Measurements from ENCODE around the gene LILRA1. TPM values are rescaled to one million over a fixed set of nuclear protein-coding genes. Genes with fewer than 3 reads are reported as not detected.
A peak's percentile ranks its signal among the peaks of the same experiment; 100 is the strongest.
"Not testable (repeated sequence)": the region's sequence is repeated elsewhere in the genome, so short reads cannot be mapped to it uniquely, and the experiment has no call there.

The LILRA1 gene
- total RNA-seq, 4 donors from 2014 or later = 0.23 to 2.0 (median 0.47) TPM

DNA sequence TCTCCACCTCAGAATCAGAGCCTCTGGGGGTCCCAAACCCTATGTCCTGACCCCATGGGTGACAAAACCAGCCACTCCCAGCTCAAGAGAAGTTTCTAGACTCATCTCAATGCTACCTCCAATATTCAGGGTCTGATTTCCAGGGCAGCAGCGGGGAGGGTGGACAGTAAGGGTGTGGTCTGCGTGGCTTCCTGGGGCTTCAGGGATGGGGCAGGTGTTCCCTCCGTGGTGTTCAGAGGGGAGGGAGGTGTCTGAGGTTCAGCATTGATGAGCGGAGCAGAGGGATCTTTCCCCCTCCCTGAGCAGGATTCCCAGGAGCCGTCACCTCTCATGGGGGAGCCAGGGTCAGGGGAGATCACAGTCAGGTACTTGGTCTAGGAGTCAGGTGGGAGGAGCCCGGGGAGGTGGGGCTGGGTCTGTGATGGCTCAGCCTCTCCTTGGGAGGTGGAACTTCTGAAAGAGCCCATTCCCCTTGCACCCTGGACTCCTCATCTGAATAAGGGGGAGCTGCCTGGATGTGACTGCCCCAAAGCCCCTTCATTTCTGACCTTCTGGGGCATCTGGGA lies 16.9 kb upstream of the LILRA1 start:
- Histone ChIP-seq H3K27me3 (peaks cover 0 to 40% (median 0%) of the 10 kb centered on the region in 4 donors), H3K36me3 (no peaks in the 10 kb centered on the region), H3K9me3 (no peaks in the 10 kb centered on the region), H3K27ac (replicated peaks in 1 of 4) (no peak overlapping the region), H3K4me3 (no peak overlapping the region), H3K4me1 (no peaks in the 10 kb centered on the region)
- DNase-seq (ENCODE audit: extremely low spot score) = peak; percentile 91
- 66% methylated on average over 6 of the region's 6 CpGs for WGBS
- TF ChIP-seq POLR2AphosphoS5 (IDR thresholded peaks at IDR 0.05) = no peak
- TF ChIP-seq, protein P1, sequence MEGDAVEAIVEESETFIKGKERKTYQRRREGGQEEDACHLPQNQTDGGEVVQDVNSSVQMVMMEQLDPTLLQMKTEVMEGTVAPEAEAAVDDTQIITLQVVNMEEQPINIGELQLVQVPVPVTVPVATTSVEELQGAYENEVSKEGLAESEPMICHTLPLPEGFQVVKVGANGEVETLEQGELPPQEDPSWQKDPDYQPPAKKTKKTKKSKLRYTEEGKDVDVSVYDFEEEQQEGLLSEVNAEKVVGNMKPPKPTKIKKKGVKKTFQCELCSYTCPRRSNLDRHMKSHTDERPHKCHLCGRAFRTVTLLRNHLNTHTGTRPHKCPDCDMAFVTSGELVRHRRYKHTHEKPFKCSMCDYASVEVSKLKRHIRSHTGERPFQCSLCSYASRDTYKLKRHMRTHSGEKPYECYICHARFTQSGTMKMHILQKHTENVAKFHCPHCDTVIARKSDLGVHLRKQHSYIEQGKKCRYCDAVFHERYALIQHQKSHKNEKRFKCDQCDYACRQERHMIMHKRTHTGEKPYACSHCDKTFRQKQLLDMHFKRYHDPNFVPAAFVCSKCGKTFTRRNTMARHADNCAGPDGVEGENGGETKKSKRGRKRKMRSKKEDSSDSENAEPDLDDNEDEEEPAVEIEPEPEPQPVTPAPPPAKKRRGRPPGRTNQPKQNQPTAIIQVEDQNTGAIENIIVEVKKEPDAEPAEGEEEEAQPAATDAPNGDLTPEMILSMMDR (IDR thresholded peaks at IDR 0.05) = no peak
- no peak for TF ChIP-seq EP300 (IDR thresholded peaks at IDR 0.05)
- no peak for TF ChIP-seq POLR2A (IDR thresholded peaks at IDR 0.05; ENCODE audit: low read depth)
- intact Hi-C loops (cut with DNase I) = loop anchor here (5.0 kb wide), 1 partner anchor 279 kb away; no protein-coding TSS in a partner anchor

- TF ChIP-seq POLR2AphosphoS5 (IDR thresholded peaks at IDR 0.05) (no peak), POLR2A (IDR thresholded peaks at IDR 0.05; ENCODE audit: low read depth) (no peak), EP300 (IDR thresholded peaks at IDR 0.05) (no peak)
- TF ChIP-seq, protein P1 (IDR thresholded peaks at IDR 0.05) = no peak
- Histone ChIP-seq H3K9me3 (peaks cover 0 to 3% (median 0%) of the 10 kb centered on the region in 4 donors), H3K36me3 (no peaks in the 10 kb centered on the region), H3K4me3 (no peak overlapping the region), H3K27me3 (peaks cover 0 to 40% (median 0%) of the 10 kb centered on the region in 4 donors), H3K27ac (replicated peaks in 1 of 4) (no peak overlapping the region), H3K4me1 (no peaks in the 10 kb centered on the region)
- intact Hi-C loops (cut with DNase I) = loop anchor here (5.0 kb wide), 1 partner anchor 280 kb away; no protein-coding TSS in a partner anchor
- 73% methylated on average over 3 of the region's 3 CpGs for WGBS
- peak; percentile 88 for DNase-seq (ENCODE audit: extremely low spot score)
Measured at GRCh38 chr19:54577334-54577733, 16.1 kb upstream of the LILRA1 start.

DNA sequence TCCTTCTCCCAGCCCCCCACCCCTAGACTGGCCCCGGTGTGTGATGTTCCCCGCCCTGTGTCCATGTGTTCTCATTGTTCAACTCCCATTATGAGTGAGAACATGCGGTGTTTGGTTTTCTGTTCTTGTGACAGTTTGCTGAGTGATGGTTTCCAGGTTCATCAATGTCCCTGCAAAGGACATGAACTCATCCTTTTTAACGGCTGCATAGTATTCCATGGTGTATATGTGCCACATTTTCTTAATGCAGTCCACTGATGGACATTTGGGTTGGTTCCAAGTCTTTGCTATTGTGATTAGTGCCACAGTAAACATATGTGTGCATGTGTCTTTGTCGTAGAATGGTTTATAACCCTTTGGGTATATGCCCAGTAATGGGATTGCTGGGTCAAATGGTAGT lies 15.2 kb upstream of the LILRA1 start:
- not testable (repeated sequence) for H3K4me1 ChIP-seq; DNase-seq (ENCODE audit: extremely low spot score); H3K9me3 ChIP-seq; H3K4me3 ChIP-seq; H3K36me3 ChIP-seq; H3K27ac ChIP-seq (replicated peaks in 1 of 4)
- H3K27me3 ChIP-seq = peaks cover 0 to 35% (median 0%) of the 10 kb centered on the region in 4 donors
- intact Hi-C loops (cut with DNase I) = loop anchor here (5.0 kb wide), 1 partner anchor 281 kb away; no protein-coding TSS in a partner anchor
- WGBS = 90% methylated on average over 5 of the region's 5 CpGs

GRCh38 chr19:54586397-54586796 lies 7.0 kb upstream of the LILRA1 start:
- Histone ChIP-seq H3K9me3 (peaks cover 0 to 13% (median 11%) of the 10 kb centered on the region in 4 donors), H3K27ac (replicated peaks in 1 of 4) (no peak overlapping the region), H3K27me3 (peaks cover 0 to 16% (median 0%) of the 10 kb centered on the region in 4 donors), H3K4me3 (no peak overlapping the region), H3K36me3 (no peaks in the 10 kb centered on the region), H3K4me1 (no peaks in the 10 kb centered on the region)
- 73% methylated on average over 3 of the region's 5 CpGs for WGBS
- no peak for TF ChIP-seq POLR2A (IDR thresholded peaks at IDR 0.05; ENCODE audit: low read depth)
- TF ChIP-seq, protein P1 (IDR thresholded peaks at IDR 0.05) = no peak
- no peak for TF ChIP-seq POLR2AphosphoS5 (IDR thresholded peaks at IDR 0.05)
- no peak for TF ChIP-seq EP300 (IDR thresholded peaks at IDR 0.05)
- DNase-seq (ENCODE audit: extremely low spot score) = peak; percentile 74
- intact Hi-C loops (cut with DNase I) = loop anchor here (2.0 kb wide), 1 partner anchor 306 kb away; the partner anchor contains the start of gene LILRB2

- Histone ChIP-seq H3K9me3 (peaks cover 0 to 12% (median 10%) of the 10 kb centered on the region in 4 donors), H3K4me3 (no peak overlapping the region), H3K4me1 (no peaks in the 10 kb centered on the region), H3K27ac (replicated peaks in 1 of 4) (no peak overlapping the region), H3K36me3 (no peaks in the 10 kb centered on the region), H3K27me3 (peaks cover 0 to 16% (median 0%) of the 10 kb centered on the region in 4 donors)
- intact Hi-C loops (cut with DNase I) = loop anchor here (2.0 kb wide), 1 partner anchor 306 kb away; the partner anchor contains the start of gene LILRB2
- DNase-seq (ENCODE audit: extremely low spot score) = no peak
- 69% methylated on average over 3 of the region's 7 CpGs for WGBS
- TF ChIP-seq POLR2AphosphoS5 (IDR thresholded peaks at IDR 0.05) (no peak), POLR2A (IDR thresholded peaks at IDR 0.05; ENCODE audit: low read depth) (no peak), EP300 (IDR thresholded peaks at IDR 0.05) (no peak)
Measured at GRCh38 chr19:54587026-54587425, 6.4 kb upstream of the LILRA1 start.

GRCh38 chr19:54593931-54594626 lies 647 bp downstream of the LILRA1 start:
- H3K36me3 ChIP-seq; H3K4me1 ChIP-seq; DNase-seq (ENCODE audit: extremely low spot score); H3K4me3 ChIP-seq; H3K27ac ChIP-seq (replicated peaks in 1 of 4); intact Hi-C loops (cut with DNase I): not testable (repeated sequence)
- 69% methylated on average over 9 of the region's 9 CpGs for WGBS
- peaks cover 0 to 25% (median 0%) of the 10 kb centered on the region in 4 donors for H3K27me3 ChIP-seq
- peaks cover 0 to 12% (median 8%) of the 10 kb centered on the region in 4 donors for H3K9me3 ChIP-seq

Measured in esophagus muscularis mucosa (tissue), 4 donors.